ENCODE measurements around the gene SLC25A33.
A peak's percentile ranks its signal among the peaks of the same experiment; 100 is the strongest.

Gene SLC25A33

GRCh38 chr1:9590945-9591668 is 51.8 kb downstream of the SLC25A33 start:
- no peaks in the 10 kb centered on the region for H3K27me3 ChIP-seq (ENCODE audit: insufficient read depth, low read length, poor library complexity)
- no peak overlapping the region for H3K4me2 ChIP-seq (ENCODE audit: low read length)
- no peak overlapping the region for H3K4ac ChIP-seq (ENCODE audit: low read depth, low read length)
- WGBS (ENCODE audit: extremely low coverage, insufficient coverage, low lambda C conversion rate), result no CpG with 5 or more reads among the region's 19 CpGs
- H3K18ac ChIP-seq (ENCODE audit: low read length), result no peak overlapping the region
- no peak overlapping the region for H3K27ac ChIP-seq (ENCODE audit: low read depth, low read length)
- no peak overlapping the region for H3K4me3 ChIP-seq (ENCODE audit: low read length)
- H3K79me2 ChIP-seq (ENCODE audit: control insufficient read depth, insufficient read depth, low read length), result peaks cover 55% of the 10 kb centered on the region
- peaks cover 8% of the 10 kb centered on the region for H3K4me1 ChIP-seq (ENCODE audit: control insufficient read depth, low read depth, low read length)
- no peak for DNase-seq
- H3K36me3 ChIP-seq (ENCODE audit: control insufficient read depth, insufficient read depth, low read length), result no peaks in the 10 kb centered on the region
- no peak overlapping the region for H4K8ac ChIP-seq (ENCODE audit: low read depth, low read length)
- no peak overlapping the region for H3K56ac ChIP-seq (ENCODE audit: low read length)
- H4K5ac ChIP-seq (ENCODE audit: low read length), result no peak overlapping the region
- H2AK5ac ChIP-seq (ENCODE audit: low read length), result no peak overlapping the region
- H3K23ac ChIP-seq (ENCODE audit: low read length), result no peak overlapping the region
- no peak overlapping the region for H3K9ac ChIP-seq (ENCODE audit: low read length)
- no peak overlapping the region for H2BK120ac ChIP-seq (ENCODE audit: low read depth, low read length)
- no peak overlapping the region for H2BK5ac ChIP-seq (ENCODE audit: low read length)
- peaks cover 33% of the 10 kb centered on the region for H3K79me1 ChIP-seq (ENCODE audit: low read length)
- no peak overlapping the region for H2BK15ac ChIP-seq (replicated peaks; ENCODE audit: low read depth)

GRCh38 chr1:9591669-9592509 is 52.6 kb downstream of the SLC25A33 start:
- Histone ChIP-seq H3K9ac (ENCODE audit: low read length) (no peak overlapping the region), H3K56ac (ENCODE audit: low read length) (no peak overlapping the region), H4K5ac (ENCODE audit: low read length) (no peak overlapping the region), H3K79me2 (ENCODE audit: control insufficient read depth, insufficient read depth, low read length) (peaks cover 55% of the 10 kb centered on the region), H2BK5ac (ENCODE audit: low read length) (no peak overlapping the region), H4K8ac (ENCODE audit: low read depth, low read length) (no peak overlapping the region), H2BK15ac (replicated peaks; ENCODE audit: low read depth) (no peak overlapping the region), H3K4me3 (ENCODE audit: low read length) (no peak overlapping the region), H3K27me3 (ENCODE audit: insufficient read depth, low read length, poor library complexity) (no peaks in the 10 kb centered on the region), H2BK120ac (ENCODE audit: low read depth, low read length) (no peak overlapping the region), H3K18ac (ENCODE audit: low read length) (no peak overlapping the region), H3K36me3 (ENCODE audit: control insufficient read depth, insufficient read depth, low read length) (no peaks in the 10 kb centered on the region), H3K27ac (ENCODE audit: low read depth, low read length) (no peak overlapping the region), H3K4ac (ENCODE audit: low read depth, low read length) (no peak overlapping the region), H3K79me1 (ENCODE audit: low read length) (peaks cover 33% of the 10 kb centered on the region), H3K23ac (ENCODE audit: low read length) (no peak overlapping the region), H3K4me2 (ENCODE audit: low read length) (no peak overlapping the region), H2AK5ac (ENCODE audit: low read length) (no peak overlapping the region), H3K4me1 (ENCODE audit: control insufficient read depth, low read depth, low read length) (peaks cover 8% of the 10 kb centered on the region)
- no peak for DNase-seq
- WGBS (ENCODE audit: extremely low coverage, insufficient coverage, low lambda C conversion rate), result no CpG with 5 or more reads among the region's 22 CpGs

GRCh38 chr1:9592510-9593075 is 53.3 kb downstream of the SLC25A33 start:
- Histone ChIP-seq H2BK5ac (ENCODE audit: low read length) (no peak overlapping the region), H3K27me3 (ENCODE audit: insufficient read depth, low read length, poor library complexity) (no peaks in the 10 kb centered on the region), H3K79me1 (ENCODE audit: low read length) (peaks cover 33% of the 10 kb centered on the region), H3K79me2 (ENCODE audit: control insufficient read depth, insufficient read depth, low read length) (peaks cover 55% of the 10 kb centered on the region), H4K8ac (ENCODE audit: low read depth, low read length) (no peak overlapping the region), H3K9ac (ENCODE audit: low read length) (no peak overlapping the region), H3K4me3 (ENCODE audit: low read length) (no peak overlapping the region), H3K23ac (ENCODE audit: low read length) (no peak overlapping the region), H3K4ac (ENCODE audit: low read depth, low read length) (no peak overlapping the region), H3K4me2 (ENCODE audit: low read length) (no peak overlapping the region), H2BK120ac (ENCODE audit: low read depth, low read length) (no peak overlapping the region), H2AK5ac (ENCODE audit: low read length) (no peak overlapping the region), H3K18ac (ENCODE audit: low read length) (no peak overlapping the region), H4K5ac (ENCODE audit: low read length) (no peak overlapping the region), H3K36me3 (ENCODE audit: control insufficient read depth, insufficient read depth, low read length) (no peaks in the 10 kb centered on the region), H2BK15ac (replicated peaks; ENCODE audit: low read depth) (no peak overlapping the region), H3K27ac (ENCODE audit: low read depth, low read length) (no peak overlapping the region), H3K56ac (ENCODE audit: low read length) (peak overlapping the region; percentile 58), H3K4me1 (ENCODE audit: control insufficient read depth, low read depth, low read length) (peaks cover 8% of the 10 kb centered on the region)
- no CpG with 5 or more reads among the region's 16 CpGs for WGBS (ENCODE audit: extremely low coverage, insufficient coverage, low lambda C conversion rate)
- DNase-seq, result no peak

- H3K79me2 ChIP-seq (ENCODE audit: control insufficient read depth, insufficient read depth, low read length), result peaks cover 55% of the 10 kb centered on the region
- H3K18ac ChIP-seq (ENCODE audit: low read length), result no peak overlapping the region
- H3K27me3 ChIP-seq (ENCODE audit: insufficient read depth, low read length, poor library complexity), result no peaks in the 10 kb centered on the region
- no peak overlapping the region for H4K5ac ChIP-seq (ENCODE audit: low read length)
- peaks cover 33% of the 10 kb centered on the region for H3K79me1 ChIP-seq (ENCODE audit: low read length)
- DNase-seq, result no peak
- no peak overlapping the region for H4K8ac ChIP-seq (ENCODE audit: low read depth, low read length)
- no peak overlapping the region for H2AK5ac ChIP-seq (ENCODE audit: low read length)
- H3K9ac ChIP-seq (ENCODE audit: low read length), result no peak overlapping the region
- H2BK15ac ChIP-seq (replicated peaks; ENCODE audit: low read depth), result no peak overlapping the region
- H3K23ac ChIP-seq (ENCODE audit: low read length), result no peak overlapping the region
- no peak overlapping the region for H2BK120ac ChIP-seq (ENCODE audit: low read depth, low read length)
- H3K4me1 ChIP-seq (ENCODE audit: control insufficient read depth, low read depth, low read length), result peaks cover 8% of the 10 kb centered on the region
- H3K4me2 ChIP-seq (ENCODE audit: low read length), result no peak overlapping the region
- H3K4me3 ChIP-seq (ENCODE audit: low read length), result no peak overlapping the region
- WGBS (ENCODE audit: extremely low coverage, insufficient coverage, low lambda C conversion rate), result no CpG with 5 or more reads among the region's 9 CpGs
- H3K36me3 ChIP-seq (ENCODE audit: control insufficient read depth, insufficient read depth, low read length), result no peaks in the 10 kb centered on the region
- H3K56ac ChIP-seq (ENCODE audit: low read length), result peak overlapping the region; percentile 58
- no peak overlapping the region for H3K27ac ChIP-seq (ENCODE audit: low read depth, low read length)
- no peak overlapping the region for H3K4ac ChIP-seq (ENCODE audit: low read depth, low read length)
- no peak overlapping the region for H2BK5ac ChIP-seq (ENCODE audit: low read length)
These were observed 53.9 kb downstream of the SLC25A33 start for GRCh38 chr1:9593147-9593491.

GRCh38 chr1:9593492-9594465 is 54.5 kb downstream of the SLC25A33 start:
- H3K4me3 ChIP-seq (ENCODE audit: low read length), result no peak overlapping the region
- no peaks in the 10 kb centered on the region for H3K27me3 ChIP-seq (ENCODE audit: insufficient read depth, low read length, poor library complexity)
- no peak overlapping the region for H4K5ac ChIP-seq (ENCODE audit: low read length)
- H3K56ac ChIP-seq (ENCODE audit: low read length), result no peak overlapping the region
- no peak overlapping the region for H2BK5ac ChIP-seq (ENCODE audit: low read length)
- no peak overlapping the region for H3K4me2 ChIP-seq (ENCODE audit: low read length)
- no peak overlapping the region for H4K8ac ChIP-seq (ENCODE audit: low read depth, low read length)
- H3K9ac ChIP-seq (ENCODE audit: low read length), result no peak overlapping the region
- H3K23ac ChIP-seq (ENCODE audit: low read length), result peak overlapping the region; percentile 45
- DNase-seq, result peak; percentile 97
- peaks cover 33% of the 10 kb centered on the region for H3K79me1 ChIP-seq (ENCODE audit: low read length)
- H3K18ac ChIP-seq (ENCODE audit: low read length), result no peak overlapping the region
- H3K4ac ChIP-seq (ENCODE audit: low read depth, low read length), result no peak overlapping the region
- no peak overlapping the region for H2BK15ac ChIP-seq (replicated peaks; ENCODE audit: low read depth)
- H3K4me1 ChIP-seq (ENCODE audit: control insufficient read depth, low read depth, low read length), result peaks cover 6% of the 10 kb centered on the region
- H3K36me3 ChIP-seq (ENCODE audit: control insufficient read depth, insufficient read depth, low read length), result no peaks in the 10 kb centered on the region
- no peak overlapping the region for H2AK5ac ChIP-seq (ENCODE audit: low read length)
- WGBS (ENCODE audit: extremely low coverage, insufficient coverage, low lambda C conversion rate), result no CpG with 5 or more reads among the region's 25 CpGs
- no peak overlapping the region for H3K27ac ChIP-seq (ENCODE audit: low read depth, low read length)
- peaks cover 55% of the 10 kb centered on the region for H3K79me2 ChIP-seq (ENCODE audit: control insufficient read depth, insufficient read depth, low read length)
- H2BK120ac ChIP-seq (ENCODE audit: low read depth, low read length), result no peak overlapping the region

Data from mesendoderm (in vitro differentiated cells).